Prostate gland (tissue), 2 donors: ENCODE data around the gene TGM1. TPM values are rescaled to one million over a fixed set of nuclear protein-coding genes. Genes with fewer than 3 reads are reported as not detected.

Experiments
- DNase-seq: peaks from one replicate; pipeline ENCODE4 v3.0.0-alpha.2; 2019; ENCODE audit warnings: low spot score
- H3K27ac ChIP-seq, 2 donors: fragments of 200-600 bp; sonication (generic); 2 replicates each; pipeline ENCODE4 v1.5.1; 2017 to 2019
- H3K27me3 ChIP-seq: fragments of 200-600 bp; sonication (generic); replicated peaks from 2 replicates; pipeline ENCODE4 v1.5.1; 2019; ENCODE audit not compliant: insufficient read depth
- H3K36me3 ChIP-seq, 2 donors: fragments of 200-600 bp; sonication (generic); 1 replicate in 1 of 2; 2 replicates in 1 of 2; pipeline versions ENCODE4 v1.5.1 to v1.8.1; 2017 to 2019
- H3K4me1 ChIP-seq: fragments of 200-600 bp; sonication (generic); replicated peaks from 2 replicates; pipeline ENCODE4 v1.5.1; 2019
- H3K4me3 ChIP-seq, 2 donors: fragments of 200-600 bp; sonication (generic); 2 replicates each; pipeline ENCODE4 v1.5.1; 2017 to 2019
- H3K9me3 ChIP-seq: fragments of 200-600 bp; sonication (generic); 2 replicates; pipeline ENCODE4 v1.5.1; 2017
- POLR2A ChIP-seq: fragments of 450-650 bp; IDR thresholded peaks from one replicate; pipeline ENCODE4 v1.6.1; 2016; ENCODE audit warnings: antibody characterized with exemption, mild to moderate bottlenecking
- POLR2AphosphoS5 ChIP-seq: sonication (generic); formaldehyde crosslinking; IDR thresholded peaks from one replicate; pipeline ENCODE4 v1.6.1; 2017; ENCODE audit warnings: antibody characterized with exemption
- WGBS: methylation state at CpG from one replicate; pipeline ENCODE4 v1.1.5; 2018; 5-methylcytosine and 5-hydroxymethylcytosine counted together
- intact Hi-C: fragments of 100-400 bp; cut with DNase I; formaldehyde crosslinking; loops from one replicate; pipeline ENCODE4 v1.14.2; 2022
- total RNA-seq, 2 donors: library from RNA; depleted of rRNA; stranded (reverse); fragments of >200 nt; gene quantifications; one replicate each; pipeline ENCODE4 v1.1.0, GENCODE V29; 2016
- TF ChIP-seq, protein P1 (sequence below), 4 experiments: fragments of 200-600 bp in 2 of 4; fragments of 450-650 bp in 2 of 4; sonication (generic) in 2 of 4; IDR thresholded peaks; 1 replicate in 3 of 4; 2 replicates in 1 of 4; pipeline ENCODE4 v1.5.1; 2016 to 2019; ENCODE audit warnings: antibody characterized with exemption in 4 of 4, mild to moderate bottlenecking in 2 of 4, moderate library complexity in 2 of 4

Gene TGM1
- total RNA-seq, 2 donors from 2014 or later, result 6.6 to 11.4 TPM

- no peak for TF ChIP-seq POLR2A
- Histone ChIP-seq H3K4me1 (no peaks in the 10 kb centered on the region), H3K27ac (no peak overlapping the region), H3K27me3 (no peaks in the 10 kb centered on the region), H3K9me3 (no peaks in the 10 kb centered on the region), H3K4me3 (no peak overlapping the region), H3K36me3 (no peaks in the 10 kb centered on the region)
- intact Hi-C loops, result no loop called here
- no peak for DNase-seq
- 91% methylated on average over 3 of the region's 3 CpGs for WGBS
Observed at GRCh38 chr14:24291446-24292117, 28.6 kb upstream of the TGM1 start.

DNA sequence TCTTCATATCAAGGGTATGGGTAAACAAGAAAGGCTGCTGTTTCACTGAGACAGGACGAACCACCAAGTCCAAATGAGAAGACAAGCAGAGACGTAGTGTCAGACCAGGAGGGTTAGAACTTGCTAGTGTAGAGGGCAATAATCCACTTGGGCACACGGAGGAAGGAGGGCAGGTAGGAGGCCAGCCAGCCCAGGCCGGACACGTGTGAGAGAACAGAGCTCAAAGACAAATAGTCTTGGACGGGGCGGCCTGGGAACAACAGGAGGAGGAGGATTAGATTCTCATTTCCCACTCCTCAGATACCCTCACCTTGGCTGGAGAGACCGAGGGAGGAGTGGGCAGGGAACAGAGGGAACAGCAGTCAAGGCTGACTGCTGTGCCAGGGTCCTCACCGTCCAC, 27.8 kb upstream of the TGM1 start:
- intact Hi-C loops, result no loop called here
- Histone ChIP-seq H3K36me3 (no peaks in the 10 kb centered on the region), H3K27ac (no peak overlapping the region), H3K9me3 (no peaks in the 10 kb centered on the region), H3K4me3 (no peak overlapping the region), H3K27me3 (no peaks in the 10 kb centered on the region), H3K4me1 (no peaks in the 10 kb centered on the region)
- TF ChIP-seq, protein P1, sequence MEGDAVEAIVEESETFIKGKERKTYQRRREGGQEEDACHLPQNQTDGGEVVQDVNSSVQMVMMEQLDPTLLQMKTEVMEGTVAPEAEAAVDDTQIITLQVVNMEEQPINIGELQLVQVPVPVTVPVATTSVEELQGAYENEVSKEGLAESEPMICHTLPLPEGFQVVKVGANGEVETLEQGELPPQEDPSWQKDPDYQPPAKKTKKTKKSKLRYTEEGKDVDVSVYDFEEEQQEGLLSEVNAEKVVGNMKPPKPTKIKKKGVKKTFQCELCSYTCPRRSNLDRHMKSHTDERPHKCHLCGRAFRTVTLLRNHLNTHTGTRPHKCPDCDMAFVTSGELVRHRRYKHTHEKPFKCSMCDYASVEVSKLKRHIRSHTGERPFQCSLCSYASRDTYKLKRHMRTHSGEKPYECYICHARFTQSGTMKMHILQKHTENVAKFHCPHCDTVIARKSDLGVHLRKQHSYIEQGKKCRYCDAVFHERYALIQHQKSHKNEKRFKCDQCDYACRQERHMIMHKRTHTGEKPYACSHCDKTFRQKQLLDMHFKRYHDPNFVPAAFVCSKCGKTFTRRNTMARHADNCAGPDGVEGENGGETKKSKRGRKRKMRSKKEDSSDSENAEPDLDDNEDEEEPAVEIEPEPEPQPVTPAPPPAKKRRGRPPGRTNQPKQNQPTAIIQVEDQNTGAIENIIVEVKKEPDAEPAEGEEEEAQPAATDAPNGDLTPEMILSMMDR (IDR thresholded peaks at IDR 0.05), result no peak
- TF ChIP-seq POLR2A, result no peak
- no peak for TF ChIP-seq POLR2AphosphoS5
- 89% methylated on average over 9 of the region's 9 CpGs for WGBS
- no peak for DNase-seq

DNA sequence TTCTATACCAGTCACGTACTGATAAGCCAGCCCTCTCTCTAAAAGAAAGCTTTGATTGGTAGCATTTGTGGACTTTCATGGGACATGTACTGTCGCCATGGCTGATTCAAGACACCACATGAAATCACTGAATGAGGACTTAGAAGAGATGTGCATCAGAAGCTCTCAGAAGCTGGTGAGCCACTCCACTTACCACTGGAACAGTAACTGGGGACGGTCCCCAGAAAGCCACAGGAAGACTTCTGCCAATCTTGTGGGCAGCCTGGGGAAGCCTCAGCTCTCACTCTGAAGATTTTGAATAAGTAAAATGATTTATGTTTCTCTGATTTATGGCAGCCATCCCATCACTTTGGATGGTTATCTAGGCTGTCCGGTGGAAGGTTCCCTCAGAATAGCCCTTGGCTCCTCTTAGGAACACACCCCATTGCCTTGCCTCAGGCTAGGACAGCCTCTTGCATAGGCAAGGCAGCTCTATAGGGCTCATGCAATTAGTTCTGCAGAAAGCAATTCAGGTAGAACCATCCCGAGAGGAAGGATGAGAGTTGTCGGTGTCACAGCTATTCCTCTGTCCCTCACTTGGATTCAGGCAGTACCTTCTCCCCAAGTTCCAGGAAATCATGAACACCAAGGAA, 26.8 kb upstream of the TGM1 start:
- no peak for DNase-seq
- Histone ChIP-seq H3K9me3 (no peaks in the 10 kb centered on the region), H3K4me3 (no peak overlapping the region), H3K27me3 (no peaks in the 10 kb centered on the region), H3K36me3 (no peaks in the 10 kb centered on the region), H3K4me1 (no peaks in the 10 kb centered on the region), H3K27ac (no peak overlapping the region)
- intact Hi-C loops, result no loop called here
- no peak for TF ChIP-seq POLR2AphosphoS5
- TF ChIP-seq, protein P1 (IDR thresholded peaks at IDR 0.05), result no peak
- no peak for TF ChIP-seq POLR2A
- 78% methylated on average over 6 of the region's 6 CpGs for WGBS

DNA sequence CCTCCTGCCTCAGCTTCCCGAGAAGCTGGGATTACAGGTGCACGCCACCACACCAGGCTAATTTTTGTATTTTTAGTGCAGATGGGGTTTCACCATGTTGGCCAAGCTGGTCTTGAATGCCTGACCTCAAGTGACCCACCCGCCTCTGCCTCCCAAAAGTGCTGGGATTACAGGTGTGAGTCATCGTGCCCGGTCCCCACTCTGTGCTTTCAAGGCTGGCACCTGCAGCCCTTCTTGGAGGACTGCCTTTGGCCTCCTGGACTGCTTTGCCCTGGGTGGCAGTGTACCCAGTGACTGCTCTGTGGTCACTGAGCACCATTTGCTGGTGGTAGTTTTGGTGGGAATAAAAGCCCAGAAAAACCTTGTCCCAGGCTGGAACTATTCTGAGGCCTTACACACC, 24.0 kb upstream of the TGM1 start:
- no peak for DNase-seq
- H3K9me3 ChIP-seq, result no peaks in the 10 kb centered on the region
- H3K27me3 ChIP-seq, result no peaks in the 10 kb centered on the region
- 96% methylated on average over 5 of the region's 5 CpGs for WGBS
- no peaks in the 10 kb centered on the region for H3K4me1 ChIP-seq
- intact Hi-C loops, result no loop called here
- no peak overlapping the region for H3K4me3 ChIP-seq
- no peaks in the 10 kb centered on the region for H3K36me3 ChIP-seq
- TF ChIP-seq, protein P1 (IDR thresholded peaks at IDR 0.05), result no peak
- TF ChIP-seq POLR2AphosphoS5, result no peak
- H3K27ac ChIP-seq, result no peak overlapping the region

DNA sequence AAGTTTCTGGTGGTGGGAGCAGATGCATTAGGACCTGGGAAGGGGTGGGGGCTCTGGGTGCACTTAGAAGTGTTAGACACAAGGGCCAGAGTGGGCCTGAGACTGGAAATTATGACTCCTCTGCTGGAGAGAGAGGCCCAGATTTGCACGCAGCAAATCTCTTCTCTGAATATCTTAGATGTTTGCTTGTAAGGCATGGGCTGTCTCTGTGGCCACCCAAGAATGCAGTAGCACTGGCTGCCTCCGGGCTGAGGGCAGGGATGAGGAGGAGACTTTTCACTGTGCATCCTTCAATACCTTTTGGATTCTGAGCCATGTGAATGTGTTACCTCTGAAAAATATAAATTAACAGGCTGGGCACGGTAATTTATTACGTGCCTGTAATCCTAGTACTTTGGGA, 22.4 kb upstream of the TGM1 start:
- Histone ChIP-seq H3K36me3 (no peaks in the 10 kb centered on the region), H3K27me3 (no peaks in the 10 kb centered on the region), H3K9me3 (no peaks in the 10 kb centered on the region), H3K4me3 (no peak overlapping the region), H3K27ac (no peak overlapping the region), H3K4me1 (no peaks in the 10 kb centered on the region)
- DNase-seq, result no peak
- intact Hi-C loops, result no loop called here
- TF ChIP-seq POLR2AphosphoS5 (no peak), POLR2A (no peak)
- TF ChIP-seq, protein P1 (IDR thresholded peaks at IDR 0.05), result no peak
- 57% methylated on average over 4 of the region's 4 CpGs for WGBS
